Mesenchymal stem cell (in vitro differentiated cells and primary cell): ENCODE results near the gene AHCYL2.

Experiments used
- DNase-seq: peaks from one replicate; pipeline ENCODE4 v3.0.0-alpha.2; 2013
- H2AFZ ChIP-seq: one replicate; pipeline ENCODE4 v1.6.1; 2013; ENCODE audit warnings: low read depth, mild to moderate bottlenecking, control low read depth, inconsistent platforms, low read length, moderate library complexity
- H2AK5ac ChIP-seq: 2 replicates; pipeline ENCODE4 v1.6.1; 2013; ENCODE audit warnings: low read length, moderate library complexity, mild to moderate bottlenecking, inconsistent platforms; ENCODE audit not compliant: severe bottlenecking
- H2BK120ac ChIP-seq: one replicate; pipeline ENCODE4 v1.6.1; 2013; ENCODE audit warnings: low read depth, mild to moderate bottlenecking, inconsistent platforms, low read length, moderate library complexity
- H2BK12ac ChIP-seq, 2 experiments: one replicate each; pipeline ENCODE4 v1.6.1; 2013; ENCODE audit warnings: inconsistent platforms in 2 of 2, low read length in 2 of 2, mild to moderate bottlenecking in 2 of 2, moderate library complexity in 2 of 2, control low read depth in 1 of 2
- H2BK15ac ChIP-seq: one replicate; pipeline ENCODE4 v1.6.1; 2013; ENCODE audit warnings: mild to moderate bottlenecking, low read depth, inconsistent platforms; ENCODE audit not compliant: poor library complexity, severe bottlenecking
- H2BK5ac ChIP-seq: 2 replicates; pipeline ENCODE4 v1.6.1; 2013; ENCODE audit warnings: low read depth, mild to moderate bottlenecking, low read length, control low read depth, inconsistent platforms; ENCODE audit not compliant: poor library complexity, severe bottlenecking
- H3K14ac ChIP-seq, 2 experiments: one replicate each; pipeline ENCODE4 v1.6.1; 2013; ENCODE audit warnings: inconsistent platforms in 2 of 2, low read length in 2 of 2, control low read depth in 1 of 2, mild to moderate bottlenecking in 1 of 2, moderate library complexity in 1 of 2
- H3K18ac ChIP-seq, 2 experiments: one replicate each; pipeline ENCODE4 v1.6.1; 2013; ENCODE audit warnings: inconsistent platforms in 2 of 2, low read length in 2 of 2, control low read depth in 1 of 2, low read depth in 1 of 2, mild to moderate bottlenecking in 1 of 2
- H3K23ac ChIP-seq, 2 experiments: one replicate each; pipeline ENCODE4 v1.6.1; 2013; ENCODE audit warnings: inconsistent platforms in 2 of 2, low read length in 2 of 2, mild to moderate bottlenecking in 2 of 2, moderate library complexity in 2 of 2, control low read depth in 1 of 2
- H3K27ac ChIP-seq: 2 replicates; pipeline ENCODE4 v1.5.1; 2013; ENCODE audit warnings: mild to moderate bottlenecking, moderate library complexity, low read length, control low read depth, inconsistent platforms; ENCODE audit not compliant: poor library complexity, severe bottlenecking
- H3K27me3 ChIP-seq, 2 experiments: 2 replicates each; pipeline versions ENCODE4 v1.6.1 to v1.7.0; 2013; ENCODE audit warnings: low read length in 2 of 2, mild to moderate bottlenecking in 2 of 2, moderate library complexity in 2 of 2, control low read depth in 1 of 2, inconsistent platforms in 1 of 2; ENCODE audit not compliant: control insufficient read depth in 1 of 2, insufficient read depth in 1 of 2
- H3K36me3 ChIP-seq, 2 experiments: 2 replicates each; pipeline versions ENCODE4 v1.6.1 to v1.7.0; 2013; ENCODE audit warnings: low read length in 2 of 2, control low read depth in 1 of 2, inconsistent platforms in 1 of 2, low read depth in 1 of 2, mild to moderate bottlenecking in 1 of 2; ENCODE audit not compliant: insufficient read depth in 2 of 2, control insufficient read depth in 1 of 2
- H3K4ac ChIP-seq, 2 experiments: one replicate each; pipeline ENCODE4 v1.6.1; 2013; ENCODE audit warnings: inconsistent platforms in 2 of 2, low read length in 2 of 2, mild to moderate bottlenecking in 2 of 2, moderate library complexity in 2 of 2, control low read depth in 1 of 2, low read depth in 1 of 2
- H3K4me1 ChIP-seq: 2 replicates; pipeline ENCODE4 v1.6.1; 2013; ENCODE audit warnings: low read depth, low read length, control low read depth; ENCODE audit not compliant: control insufficient read depth, insufficient read depth
- H3K4me2 ChIP-seq: 2 replicates; pipeline ENCODE4 v1.6.1; 2013; ENCODE audit warnings: low read length, mild to moderate bottlenecking, inconsistent platforms; ENCODE audit not compliant: poor library complexity, severe bottlenecking
- H3K4me3 ChIP-seq, 2 experiments: 2 replicates each; pipeline versions ENCODE4 v1.5.1 to v1.7.0; 2013; ENCODE audit warnings: low read length in 2 of 2, mild to moderate bottlenecking in 2 of 2, control low read depth in 1 of 2, low read depth in 1 of 2; ENCODE audit not compliant: insufficient read depth in 1 of 2
- H3K79me1 ChIP-seq: replicated peaks from 2 replicates; pipeline ENCODE4 v1.6.1; 2013; ENCODE audit warnings: mild to moderate bottlenecking, control low read depth, low read length, inconsistent platforms; ENCODE audit not compliant: poor library complexity, severe bottlenecking
- H3K9ac ChIP-seq: 2 replicates; pipeline ENCODE4 v1.7.0; 2013; ENCODE audit warnings: mild to moderate bottlenecking, low read length, moderate library complexity
- H3K9me3 ChIP-seq: 2 replicates; pipeline ENCODE4 v1.7.0; 2013; ENCODE audit warnings: mild to moderate bottlenecking, low read length; ENCODE audit not compliant: control insufficient read depth
- H4K8ac ChIP-seq: one replicate; pipeline ENCODE4 v1.6.1; 2013; ENCODE audit warnings: inconsistent platforms, mild to moderate bottlenecking, low read length, moderate library complexity
- H4K91ac ChIP-seq: one replicate; pipeline ENCODE4 v1.6.1; 2013; ENCODE audit warnings: mild to moderate bottlenecking, low read length, inconsistent platforms
- WGBS: methylation state at CpG from one replicate; pipeline ENCODE4 v1.1.7; 2013; ENCODE audit warnings: mixed read lengths; 5-methylcytosine and 5-hydroxymethylcytosine counted together

AHCYL2 gene

GRCh38 chr7:129462420-129462819, 237.6 kb downstream of the AHCYL2 start:
- no peaks in the 10 kb centered on the region for H3K9me3 ChIP-seq
- no peak overlapping the region for H2AFZ ChIP-seq
- peaks cover 0 to 50% of the 10 kb centered on the region in 2 experiments for H3K36me3 ChIP-seq
- no peak overlapping the region for H3K4ac ChIP-seq
- H2BK120ac ChIP-seq, result no peak overlapping the region
- 89% methylated on average over 1 of the region's 1 CpG for WGBS
- H3K4me1 ChIP-seq, result no peaks in the 10 kb centered on the region
- no peak overlapping the region for H4K91ac ChIP-seq
- no peak overlapping the region for H2BK15ac ChIP-seq
- no peaks in the 10 kb centered on the region for H3K79me1 ChIP-seq
- no peaks in the 10 kb centered on the region for H3K27me3 ChIP-seq
- H3K27ac ChIP-seq, result no peak overlapping the region
- H3K4me2 ChIP-seq, result no peak overlapping the region
- H3K9ac ChIP-seq, result no peak overlapping the region
- H4K8ac ChIP-seq, result no peak overlapping the region
- DNase-seq, result no peak
- H2BK5ac ChIP-seq, result no peak overlapping the region
- H3K23ac ChIP-seq, result no peak overlapping the region
- H2AK5ac ChIP-seq, result no peak overlapping the region
- no peak overlapping the region for H2BK12ac ChIP-seq
- H3K18ac ChIP-seq, result no peak overlapping the region
- no peak overlapping the region for H3K14ac ChIP-seq
- H3K4me3 ChIP-seq, result no peak overlapping the region

- no peaks in the 10 kb centered on the region for H3K27me3 ChIP-seq
- H3K4me3 ChIP-seq, result no peak overlapping the region
- H2BK120ac ChIP-seq, result no peak overlapping the region
- no peak overlapping the region for H3K23ac ChIP-seq
- no peak overlapping the region for H4K8ac ChIP-seq
- H2BK15ac ChIP-seq, result no peak overlapping the region
- H3K4ac ChIP-seq, result no peak overlapping the region
- H2BK12ac ChIP-seq, result no peak overlapping the region
- H3K4me1 ChIP-seq, result no peaks in the 10 kb centered on the region
- 97% methylated on average over 4 of the region's 4 CpGs for WGBS
- no peak for DNase-seq
- no peak overlapping the region for H2AK5ac ChIP-seq
- no peak overlapping the region for H2AFZ ChIP-seq
- no peak overlapping the region for H3K14ac ChIP-seq
- H3K9ac ChIP-seq, result no peak overlapping the region
- H3K27ac ChIP-seq, result no peak overlapping the region
- peaks cover 0 to 37% of the 10 kb centered on the region in 2 experiments for H3K36me3 ChIP-seq
- no peak overlapping the region for H4K91ac ChIP-seq
- H3K9me3 ChIP-seq, result no peaks in the 10 kb centered on the region
- no peak overlapping the region for H2BK5ac ChIP-seq
- no peak overlapping the region for H3K4me2 ChIP-seq
- no peak overlapping the region for H3K18ac ChIP-seq
- no peaks in the 10 kb centered on the region for H3K79me1 ChIP-seq
Observed at GRCh38 chr7:129464194-129464593, 239.4 kb downstream of the AHCYL2 start.

- Histone ChIP-seq H2BK5ac (no peak overlapping the region), H3K9ac (no peak overlapping the region), H3K27me3 (no peaks in the 10 kb centered on the region), H3K14ac (no peak overlapping the region), H3K79me1 (no peaks in the 10 kb centered on the region), H2BK120ac (no peak overlapping the region), H4K8ac (no peak overlapping the region), H2AFZ (no peak overlapping the region), H3K18ac (no peak overlapping the region), H3K4ac (no peak overlapping the region), H4K91ac (no peak overlapping the region), H3K9me3 (no peaks in the 10 kb centered on the region), H2BK12ac (no peak overlapping the region), H3K4me3 (no peak overlapping the region), H2BK15ac (no peak overlapping the region), H3K23ac (no peak overlapping the region), H3K4me2 (no peak overlapping the region), H3K4me1 (no peaks in the 10 kb centered on the region), H3K27ac (no peak overlapping the region), H2AK5ac (no peak overlapping the region), H3K36me3 (peaks cover 0 to 28% of the 10 kb centered on the region in 2 experiments)
- WGBS, result 100% methylated on average over 1 of the region's 2 CpGs
- DNase-seq, result no peak
Observed at GRCh38 chr7:129465080-129465479, 240.2 kb downstream of the AHCYL2 start.

- H3K18ac ChIP-seq, result no peak overlapping the region
- H2BK5ac ChIP-seq, result no peak overlapping the region
- H3K4ac ChIP-seq, result no peak overlapping the region
- H3K4me3 ChIP-seq, result no peak overlapping the region
- no peaks in the 10 kb centered on the region for H3K9me3 ChIP-seq
- no peak overlapping the region for H3K23ac ChIP-seq
- H3K4me2 ChIP-seq, result no peak overlapping the region
- H3K27me3 ChIP-seq, result no peaks in the 10 kb centered on the region
- no peak overlapping the region for H3K9ac ChIP-seq
- H2BK12ac ChIP-seq, result no peak overlapping the region
- H2AK5ac ChIP-seq, result no peak overlapping the region
- no peak overlapping the region for H3K27ac ChIP-seq
- no peaks in the 10 kb centered on the region for H3K4me1 ChIP-seq
- H2AFZ ChIP-seq, result no peak overlapping the region
- H4K8ac ChIP-seq, result no peak overlapping the region
- H2BK120ac ChIP-seq, result no peak overlapping the region
- no peak for DNase-seq
- H3K79me1 ChIP-seq, result no peaks in the 10 kb centered on the region
- peaks cover 0 to 17% of the 10 kb centered on the region in 2 experiments for H3K36me3 ChIP-seq
- H4K91ac ChIP-seq, result no peak overlapping the region
- 93% methylated on average over 3 of the region's 3 CpGs for WGBS
- H3K14ac ChIP-seq, result no peak overlapping the region
- H2BK15ac ChIP-seq, result no peak overlapping the region
Observed at GRCh38 chr7:129466796-129467195, 242.0 kb downstream of the AHCYL2 start.
